ENCODE results near the gene LBHD1.
"Not testable (repeated sequence)": the region's sequence is repeated elsewhere in the genome, so short reads cannot be mapped to it uniquely, and the experiment has no call there.

Gene LBHD1

GRCh38 chr11:62621027-62621566, 51.0 kb downstream of the LBHD1 start:
- no peak for DNase-seq (ENCODE audit: low read depth)
- H3K4me3 ChIP-seq (ENCODE audit: control insufficient read depth, low read depth, low read length), result peak overlapping the region; percentile 88
- TF ChIP-seq CTCF (conservative IDR thresholded peaks at IDR 0.05; ENCODE audit: control insufficient read depth, insufficient read depth, low read depth, low read length), result no peak

GRCh38 chr11:62616957-62617356, 55.1 kb downstream of the LBHD1 start:
- not testable (repeated sequence) for H3K4me3 ChIP-seq (ENCODE audit: control insufficient read depth, low read depth, low read length)

DNA sequence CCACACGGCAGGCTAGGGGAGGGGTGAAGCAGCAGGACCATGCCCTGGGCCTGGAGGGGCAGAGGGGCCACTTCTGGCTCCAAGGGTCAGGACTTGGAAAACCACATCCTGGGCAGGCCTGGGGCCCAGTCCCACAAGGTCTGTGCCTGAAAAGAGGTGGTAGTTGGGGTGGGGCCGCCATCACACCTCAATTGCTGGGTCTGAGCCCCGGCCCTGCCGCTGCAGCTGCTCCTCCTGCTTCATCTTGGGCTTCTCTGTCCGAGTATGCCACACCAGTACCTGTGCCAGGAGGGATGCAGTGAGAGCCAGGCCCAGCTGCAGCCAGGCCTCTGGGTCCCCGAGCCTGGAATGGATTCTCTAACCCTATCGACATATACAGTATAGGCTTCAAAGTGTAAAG, 56.5 kb downstream of the LBHD1 start:
- DNase-seq (ENCODE audit: low read depth), result no peak
- H3K4me3 ChIP-seq (ENCODE audit: control insufficient read depth, low read depth, low read length), result no peak overlapping the region
- TF ChIP-seq CTCF (conservative IDR thresholded peaks at IDR 0.05; ENCODE audit: control insufficient read depth, insufficient read depth, low read depth, low read length), result no peak

More at GRCh38 chr11:62616957-62617356, 55.1 kb downstream of the LBHD1 start:
- not testable (repeated sequence) for DNase-seq (ENCODE audit: low read depth)

DNA sequence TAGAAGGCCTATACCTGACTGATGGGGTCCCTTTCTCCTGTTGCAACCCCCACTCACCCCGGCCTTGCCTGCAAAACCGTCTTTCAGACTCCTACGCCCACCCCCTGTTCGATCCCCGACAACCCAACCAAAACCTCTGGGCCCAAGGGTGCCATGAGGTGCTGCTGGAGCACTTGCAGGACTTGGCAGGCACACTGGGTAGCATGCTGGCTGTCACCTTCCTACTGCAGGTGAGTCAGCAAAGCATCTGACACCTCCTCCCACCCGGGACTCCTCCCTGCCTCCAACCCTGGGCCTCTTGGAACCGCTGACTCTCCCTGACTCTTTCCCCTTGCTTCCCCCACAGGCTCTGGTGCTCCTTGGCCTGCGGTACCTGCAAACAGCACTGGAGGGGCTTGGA, 57.8 kb downstream of the LBHD1 start:
- no peak overlapping the region for H3K4me3 ChIP-seq (ENCODE audit: control insufficient read depth, low read depth, low read length)
- TF ChIP-seq CTCF (conservative IDR thresholded peaks at IDR 0.05; ENCODE audit: control insufficient read depth, insufficient read depth, low read depth, low read length), result no peak
- DNase-seq (ENCODE audit: low read depth), result no peak

GRCh38 chr11:62613291-62613778, 58.7 kb downstream of the LBHD1 start:
- no peak for TF ChIP-seq CTCF (conservative IDR thresholded peaks at IDR 0.05; ENCODE audit: control insufficient read depth, insufficient read depth, low read depth, low read length)
- no peak for DNase-seq (ENCODE audit: low read depth)
- H3K4me3 ChIP-seq (ENCODE audit: control insufficient read depth, low read depth, low read length), result no peak overlapping the region
